GM06990 (cell line): ENCODE data around the gene ELOA.

Source experiments
- DNase-seq: peaks from one replicate; pipeline ENCODE4 v3.0.0-alpha.2; 2011; ENCODE audit not compliant: insufficient read length; ENCODE audit errors: extremely low read depth
- H3K27me3 ChIP-seq: replicated peaks from 2 replicates; pipeline ENCODE4 v1.6.0; 2011; ENCODE audit warnings: low read length; ENCODE audit not compliant: control insufficient read depth, insufficient read depth
- H3K36me3 ChIP-seq: 2 replicates; pipeline ENCODE4 v1.5.1; 2011; ENCODE audit warnings: low read length; ENCODE audit not compliant: control insufficient read depth, insufficient read depth
- H3K4me3 ChIP-seq: replicated peaks from 2 replicates; pipeline ENCODE4 v1.5.1; 2011; ENCODE audit warnings: low read depth, mild to moderate bottlenecking, control low read depth, low read length
- TF ChIP-seq, protein P1 (sequence below): IDR thresholded peaks from 2 replicates; pipeline ENCODE4 v1.5.1; 2011; ENCODE audit warnings: low read length, control low read depth, mild to moderate bottlenecking, inconsistent platforms; ENCODE audit not compliant: insufficient read depth, poor library complexity, severe bottlenecking

Gene ELOA

DNA sequence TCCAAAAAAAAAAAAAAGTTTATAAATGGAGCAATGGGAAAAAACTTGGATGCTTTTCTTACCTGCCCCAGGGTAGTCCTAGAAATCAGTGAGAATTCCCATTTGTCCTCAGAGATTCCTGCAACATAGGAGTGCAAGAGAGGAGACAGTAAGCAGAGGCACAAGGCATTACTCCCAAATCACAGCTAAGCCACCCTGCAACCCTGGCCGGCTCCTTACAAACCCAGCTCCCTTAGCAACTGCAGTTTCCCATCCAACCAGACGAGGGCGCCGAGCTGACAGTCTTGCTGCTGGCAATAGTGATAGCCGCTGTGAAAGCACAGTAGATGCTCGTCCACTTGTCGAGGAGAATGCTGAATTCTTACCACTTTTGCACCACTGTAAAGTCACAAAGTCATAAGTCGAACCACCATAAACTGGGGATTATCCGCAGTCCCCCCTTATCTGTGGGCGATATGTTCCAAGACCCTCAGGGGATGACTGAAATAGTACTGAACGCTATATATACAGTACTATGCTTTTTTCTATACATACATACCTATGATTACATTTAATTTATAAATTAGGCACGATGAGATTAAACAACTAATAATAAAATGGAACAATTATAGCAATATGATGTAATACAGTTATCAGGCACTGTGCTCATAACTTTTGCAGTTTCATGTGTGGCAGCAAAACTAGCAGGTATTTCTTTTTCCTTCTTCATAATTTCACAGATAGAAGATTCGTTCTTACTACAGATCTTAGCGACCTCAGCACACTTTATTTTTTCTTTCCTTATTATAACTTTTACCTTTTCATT lies 29.0 kb downstream of the ELOA start:
- no peak overlapping the region for H3K4me3 ChIP-seq
- no peak for DNase-seq

DNA sequence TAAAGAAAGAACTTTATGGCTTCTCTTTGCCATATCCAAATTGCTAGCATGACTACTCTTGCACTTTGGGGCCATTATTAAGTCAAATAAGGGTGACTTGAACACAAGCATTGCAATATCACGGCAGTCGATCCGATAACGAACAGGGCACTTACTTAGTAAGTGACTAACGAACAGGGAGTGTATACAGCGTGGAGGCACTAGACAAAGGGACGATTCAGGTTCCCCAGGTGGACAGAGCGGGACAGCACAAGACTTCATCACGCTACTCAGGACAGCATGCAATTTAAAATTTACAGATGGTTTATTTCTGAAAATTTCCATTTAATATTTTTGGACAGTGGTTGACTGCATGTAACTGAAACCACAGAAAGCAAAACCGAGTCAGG lies 29.6 kb downstream of the ELOA start:
- no peak for DNase-seq
- Histone ChIP-seq H3K27me3 (no peaks in the 10 kb centered on the region), H3K4me3 (no peak overlapping the region), H3K36me3 (peaks cover 1% of the 10 kb centered on the region)
- TF ChIP-seq, protein P1, sequence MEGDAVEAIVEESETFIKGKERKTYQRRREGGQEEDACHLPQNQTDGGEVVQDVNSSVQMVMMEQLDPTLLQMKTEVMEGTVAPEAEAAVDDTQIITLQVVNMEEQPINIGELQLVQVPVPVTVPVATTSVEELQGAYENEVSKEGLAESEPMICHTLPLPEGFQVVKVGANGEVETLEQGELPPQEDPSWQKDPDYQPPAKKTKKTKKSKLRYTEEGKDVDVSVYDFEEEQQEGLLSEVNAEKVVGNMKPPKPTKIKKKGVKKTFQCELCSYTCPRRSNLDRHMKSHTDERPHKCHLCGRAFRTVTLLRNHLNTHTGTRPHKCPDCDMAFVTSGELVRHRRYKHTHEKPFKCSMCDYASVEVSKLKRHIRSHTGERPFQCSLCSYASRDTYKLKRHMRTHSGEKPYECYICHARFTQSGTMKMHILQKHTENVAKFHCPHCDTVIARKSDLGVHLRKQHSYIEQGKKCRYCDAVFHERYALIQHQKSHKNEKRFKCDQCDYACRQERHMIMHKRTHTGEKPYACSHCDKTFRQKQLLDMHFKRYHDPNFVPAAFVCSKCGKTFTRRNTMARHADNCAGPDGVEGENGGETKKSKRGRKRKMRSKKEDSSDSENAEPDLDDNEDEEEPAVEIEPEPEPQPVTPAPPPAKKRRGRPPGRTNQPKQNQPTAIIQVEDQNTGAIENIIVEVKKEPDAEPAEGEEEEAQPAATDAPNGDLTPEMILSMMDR = no peak

More for the DNA sequence above, 29.0 kb downstream of the ELOA start:
- no peaks in the 10 kb centered on the region for H3K27me3 ChIP-seq
- TF ChIP-seq, protein P1 = peak; percentile 97
- peaks cover 1% of the 10 kb centered on the region for H3K36me3 ChIP-seq

DNA sequence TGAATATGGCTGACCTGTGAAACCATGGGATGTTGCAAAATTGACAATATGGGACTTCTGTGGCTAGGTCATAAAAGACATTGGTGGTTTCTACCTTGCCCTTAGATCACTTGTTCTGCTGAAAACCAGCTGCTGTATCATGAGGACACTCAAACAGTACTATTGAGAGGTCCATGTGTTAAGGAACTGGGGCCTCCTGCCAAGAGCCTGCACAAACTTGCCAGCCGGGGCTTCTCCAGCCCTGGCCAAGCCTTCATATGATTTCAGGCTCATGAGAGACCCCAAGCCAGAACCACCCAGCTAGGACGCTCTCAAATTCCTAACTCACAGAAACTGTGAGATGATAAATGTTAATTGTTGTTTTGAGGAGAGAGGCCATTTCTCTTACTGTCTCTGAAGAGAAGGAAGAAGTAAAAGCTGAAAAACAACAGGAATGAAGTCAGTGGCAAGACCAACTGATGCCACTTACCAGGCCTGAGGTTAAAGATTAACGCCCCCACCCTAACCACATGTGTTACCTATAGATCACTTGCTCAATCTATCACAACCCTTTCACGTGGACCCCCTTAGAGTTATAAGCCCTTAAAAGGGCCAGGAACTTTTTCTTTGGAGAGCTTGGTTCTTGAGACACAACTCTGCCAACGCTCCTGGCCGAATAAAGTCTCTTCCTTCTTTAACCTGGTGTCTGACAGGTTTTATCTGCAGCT lies 31.1 kb downstream of the ELOA start:
- H3K36me3 ChIP-seq = peaks cover 1% of the 10 kb centered on the region; the same call in 1 of the 2 replicates
- no peak for DNase-seq
- no peak overlapping the region for H3K4me3 ChIP-seq
- TF ChIP-seq, protein P1 = no peak
- H3K27me3 ChIP-seq = no peaks in the 10 kb centered on the region

DNA sequence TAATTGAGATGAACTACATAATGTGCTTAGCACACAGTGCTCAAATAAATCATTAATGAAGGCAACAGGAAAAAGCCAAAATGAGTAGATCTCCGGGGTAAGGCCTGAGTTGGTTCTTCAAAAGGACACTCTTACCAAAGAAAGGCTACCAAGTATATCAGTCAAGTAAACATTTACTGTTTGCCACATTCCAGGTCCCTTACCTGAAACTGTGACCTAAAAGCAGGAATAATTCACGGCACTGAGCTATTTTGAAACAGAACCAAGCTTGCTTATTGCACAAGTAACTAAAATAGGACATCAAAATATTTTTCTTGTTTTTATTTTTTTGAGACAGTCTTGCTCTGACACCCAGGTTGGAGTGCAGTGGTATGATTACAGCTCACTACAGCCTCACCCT lies 32.9 kb downstream of the ELOA start:
- H3K36me3 ChIP-seq = peaks cover 1% of the 10 kb centered on the region; the same call in 1 of the 2 replicates
- TF ChIP-seq, protein P1 = no peak
- H3K4me3 ChIP-seq = no peak overlapping the region
- no peaks in the 10 kb centered on the region for H3K27me3 ChIP-seq
- no peak for DNase-seq

- H3K4me3 ChIP-seq = peak within 1 kb of the TSS; percentile 97
- TF ChIP-seq, protein P1 = no peak
- DNase-seq = peak; percentile 93
- no peaks in the 10 kb centered on the region for H3K27me3 ChIP-seq
- no peaks in the 10 kb centered on the region for H3K36me3 ChIP-seq
Observed at GRCh38 chr1:23777979-23778814, 34.9 kb downstream of the ELOA start, which contains the start of gene PITHD1. Gene PITHD1 (plus strand): TSS chr1:23778418. CDS start chr1:23778516, 98 bp downstream.
